HepG2 (cell line): ENCODE results near the gene SEC14L5. TPM values are rescaled to one million over a fixed set of nuclear protein-coding genes. Genes with fewer than 3 reads are reported as not detected.
A peak's percentile ranks its signal among the peaks of the same experiment; 100 is the strongest.

Experiments used
- CBFB ChIP-seq: sonication (generic); formaldehyde crosslinking; IDR thresholded peaks from 2 replicates; pipeline ENCODE4 v1.4.0; 2020; ENCODE audit warnings: missing genetic modification reagents
- GTF2F1 ChIP-seq: fragments of 150-350 bp; IDR thresholded peaks from 2 replicates; pipeline ENCODE4 v1.6.1; 2014; ENCODE audit warnings: low read length
- HNRNPH1 ChIP-seq: fragments of 200-400 bp; formaldehyde crosslinking; optimal IDR thresholded peaks from 2 replicates; pipeline ENCODE3; 2017; ENCODE audit warnings: mild to moderate bottlenecking, low read depth, low read length
- KDM1A ChIP-seq: IDR thresholded peaks from 2 replicates; pipeline ENCODE4 v1.6.1; 2016; ENCODE audit warnings: missing compliant biosample characterization
- MTF2 ChIP-seq: sonication (generic); formaldehyde crosslinking; IDR thresholded peaks from 2 replicates; pipeline ENCODE4 v1.5.0; 2020; ENCODE audit warnings: missing genetic modification reagents, borderline replicate concordance
- NCOA2 ChIP-seq: sonication (generic); formaldehyde crosslinking; IDR thresholded peaks from 2 replicates; pipeline ENCODE4 v1.8.0; 2022; ENCODE audit warnings: inconsistent platforms
- SRY ChIP-seq: sonication (generic); formaldehyde crosslinking; IDR thresholded peaks from 2 replicates; pipeline ENCODE4 v1.8.0; 2022; ENCODE audit warnings: mild to moderate bottlenecking, missing genetic modification reagents
- TAF15 ChIP-seq: fragments of 200-400 bp; formaldehyde crosslinking; IDR thresholded peaks from one replicate; pipeline ENCODE4 v1.6.1; 2018; ENCODE audit warnings: mild to moderate bottlenecking, low read depth, low read length; ENCODE audit not compliant: poor library complexity, severe bottlenecking
- ZNF205 ChIP-seq: IDR thresholded peaks from 2 replicates; pipeline ENCODE4 v1.6.1; 2018; ENCODE audit warnings: missing biosample characterization, missing genetic modification reagents
- ZNF558 ChIP-seq: sonication (generic); formaldehyde crosslinking; IDR thresholded peaks from 2 replicates; pipeline ENCODE4 v1.9.0; 2022; ENCODE audit warnings: mild to moderate bottlenecking, missing genetic modification reagents, borderline replicate concordance
- ZNF7 ChIP-seq: IDR thresholded peaks from 2 replicates; pipeline ENCODE4 v1.6.1; 2016; ENCODE audit warnings: missing biosample characterization, missing genetic modification reagents
- polyA plus RNA-seq, 8 experiments: library from polyadenylated mRNA; depleted of rRNA in 3 of 8; stranded (reverse) in 7 of 8; unstranded in 1 of 8; fragments of >200 nt; fragmentation: Illumina TruSeq in 4 of 8; extraction: Trizol in 4 of 8; gene quantifications; 2 replicates each; pipeline versions ENCODE4 v1.2.1 to v1.2.3, GENCODE V29; 2011 to 2016; ENCODE audit warnings: low read depth in 4 of 8, missing spikeins in 1 of 8, mixed read lengths in 1 of 8; ENCODE audit not compliant: insufficient read depth in 1 of 8
- total RNA-seq, 5 experiments: library from RNA; depleted of rRNA; stranded (reverse); fragments of >200 nt; fragmentation: Illumina TruSeq; extraction: Trizol; gene quantifications; 2 replicates each; pipeline ENCODE4 v1.2.3, GENCODE V29; 2016; ENCODE audit warnings: low read depth in 1 of 5
- TF ChIP-seq, protein P1 (sequence below): sonication (generic); formaldehyde crosslinking; IDR thresholded peaks from 2 replicates; pipeline ENCODE4 v1.4.0; 2020; ENCODE audit warnings: missing genetic modification reagents, borderline replicate concordance
- TF ChIP-seq, protein P2 (sequence below): sonication (generic); formaldehyde crosslinking; IDR thresholded peaks from 2 replicates; pipeline ENCODE4 v1.5.0; 2020; ENCODE audit warnings: missing genetic modification reagents, mild to moderate bottlenecking, borderline replicate concordance
- TF ChIP-seq, protein P3 (sequence below): sonication (generic); formaldehyde crosslinking; conservative IDR thresholded peaks from 2 replicates; pipeline ENCODE4 v1.4.0; 2020; ENCODE audit warnings: missing genetic modification reagents
- TF ChIP-seq, protein P4 (sequence below): sonication (generic); formaldehyde crosslinking; IDR thresholded peaks from 2 replicates; pipeline ENCODE4 v1.4.0; 2020; ENCODE audit warnings: missing genetic modification reagents, borderline replicate concordance
- TF ChIP-seq, protein P5 (sequence below): IDR thresholded peaks from 2 replicates; pipeline ENCODE4 v1.6.1; 2016; ENCODE audit warnings: low read depth, borderline replicate concordance
- TF ChIP-seq, protein P6 (sequence below): sonication (generic); formaldehyde crosslinking; IDR thresholded peaks from 2 replicates; pipeline ENCODE4 v1.4.0; 2020; ENCODE audit warnings: mild to moderate bottlenecking, missing genetic modification reagents, borderline replicate concordance

Gene SEC14L5
- total and polyA plus RNA-seq, 2 of the 13 experiments (the other 11 are each of a cell fraction or from before 2014, with no cell fraction given), result 0.40 to 0.42 TPM

DNA sequence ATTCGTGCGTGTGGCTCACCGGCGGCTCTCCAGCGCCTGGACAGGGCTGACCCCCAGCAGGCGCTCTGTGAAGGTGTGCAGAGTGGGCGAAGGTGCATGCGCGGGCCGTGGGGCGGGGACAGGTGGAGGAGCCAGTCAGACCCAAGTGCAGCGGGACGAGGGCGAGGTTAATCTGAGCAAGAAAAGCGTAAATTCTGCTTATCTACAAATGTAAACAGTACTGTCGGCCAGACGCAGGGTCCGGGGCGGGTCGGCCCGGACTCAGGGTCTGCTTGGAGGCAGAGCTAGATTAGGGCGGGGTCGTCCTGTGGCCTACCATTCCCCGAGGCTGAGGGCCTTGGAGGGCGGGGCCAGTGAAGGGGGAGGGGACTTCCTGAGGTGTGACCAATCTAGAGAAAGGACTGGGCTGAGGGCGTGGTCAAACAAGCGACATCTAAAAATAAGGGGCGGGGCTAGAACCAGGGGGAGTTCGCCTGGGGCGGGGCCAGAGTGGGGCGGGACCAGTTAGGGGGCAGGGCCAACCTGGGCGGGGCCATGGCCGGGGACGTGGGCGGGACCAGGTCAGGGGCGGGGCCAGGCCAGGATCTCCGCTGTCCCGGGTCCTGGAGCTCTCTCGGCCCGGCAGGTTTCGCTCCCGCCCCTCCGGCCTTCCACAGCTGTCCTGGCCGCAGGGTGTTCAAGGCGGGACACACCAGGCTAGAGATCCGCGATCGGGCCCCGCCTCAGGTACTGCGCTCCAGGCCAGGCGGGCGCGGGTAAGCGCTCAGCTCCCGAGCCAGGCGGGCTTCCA is at the start of gene SEC14L5 (continued):
- TF ChIP-seq, protein P1, sequence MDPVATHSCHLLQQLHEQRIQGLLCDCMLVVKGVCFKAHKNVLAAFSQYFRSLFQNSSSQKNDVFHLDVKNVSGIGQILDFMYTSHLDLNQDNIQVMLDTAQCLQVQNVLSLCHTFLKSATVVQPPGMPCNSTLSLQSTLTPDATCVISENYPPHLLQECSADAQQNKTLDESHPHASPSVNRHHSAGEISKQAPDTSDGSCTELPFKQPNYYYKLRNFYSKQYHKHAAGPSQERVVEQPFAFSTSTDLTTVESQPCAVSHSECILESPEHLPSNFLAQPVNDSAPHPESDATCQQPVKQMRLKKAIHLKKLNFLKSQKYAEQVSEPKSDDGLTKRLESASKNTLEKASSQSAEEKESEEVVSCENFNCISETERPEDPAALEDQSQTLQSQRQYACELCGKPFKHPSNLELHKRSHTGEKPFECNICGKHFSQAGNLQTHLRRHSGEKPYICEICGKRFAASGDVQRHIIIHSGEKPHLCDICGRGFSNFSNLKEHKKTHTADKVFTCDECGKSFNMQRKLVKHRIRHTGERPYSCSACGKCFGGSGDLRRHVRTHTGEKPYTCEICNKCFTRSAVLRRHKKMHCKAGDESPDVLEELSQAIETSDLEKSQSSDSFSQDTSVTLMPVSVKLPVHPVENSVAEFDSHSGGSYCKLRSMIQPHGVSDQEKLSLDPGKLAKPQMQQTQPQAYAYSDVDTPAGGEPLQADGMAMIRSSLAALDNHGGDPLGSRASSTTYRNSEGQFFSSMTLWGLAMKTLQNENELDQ (CRISPR knock-in tag), result 0 out of 2 replicates have a peak, but pooled peaks have one; percentile 32
- TF ChIP-seq HNRNPH1 (peak; percentile 59), SRY (CRISPR knock-in tag) (0 out of 2 replicates have a peak, but pooled peaks have one; percentile 73), CBFB (CRISPR knock-in tag) (no peak), ZNF7 (0 out of 2 replicates have a peak, but pooled peaks have one; percentile 5), GTF2F1 (no peak), MTF2 (CRISPR knock-in tag) (peak; percentile 16; the same call in 1 of the 2 replicates), TAF15 (peak; percentile 58), ZNF558 (CRISPR knock-in tag) (no peak), KDM1A (CRISPR knock-in tag) (0 out of 2 replicates have a peak, but pooled peaks have one; percentile 27), ZNF205 (CRISPR knock-in tag) (peak; percentile 55), NCOA2 (CRISPR knock-in tag) (peak; percentile 26; the same call in 1 of the 2 replicates)
- TF ChIP-seq, protein P2, sequence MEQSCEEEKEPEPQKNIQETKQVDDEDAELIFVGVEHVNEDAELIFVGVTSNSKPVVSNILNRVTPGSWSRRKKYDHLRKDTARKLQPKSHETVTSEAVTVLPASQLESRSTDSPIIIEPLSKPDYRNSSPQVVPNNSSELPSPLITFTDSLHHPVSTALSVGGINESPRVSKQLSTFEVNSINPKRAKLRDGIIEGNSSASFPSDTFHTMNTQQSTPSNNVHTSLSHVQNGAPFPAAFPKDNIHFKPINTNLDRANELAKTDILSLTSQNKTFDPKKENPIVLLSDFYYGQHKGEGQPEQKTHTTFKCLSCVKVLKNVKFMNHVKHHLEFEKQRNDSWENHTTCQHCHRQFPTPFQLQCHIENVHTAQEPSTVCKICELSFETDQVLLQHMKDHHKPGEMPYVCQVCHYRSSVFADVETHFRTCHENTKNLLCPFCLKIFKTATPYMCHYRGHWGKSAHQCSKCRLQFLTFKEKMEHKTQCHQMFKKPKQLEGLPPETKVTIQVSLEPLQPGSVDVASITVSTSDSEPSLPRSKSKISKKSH (CRISPR knock-in tag), result peak; percentile 67
- TF ChIP-seq, protein P3, sequence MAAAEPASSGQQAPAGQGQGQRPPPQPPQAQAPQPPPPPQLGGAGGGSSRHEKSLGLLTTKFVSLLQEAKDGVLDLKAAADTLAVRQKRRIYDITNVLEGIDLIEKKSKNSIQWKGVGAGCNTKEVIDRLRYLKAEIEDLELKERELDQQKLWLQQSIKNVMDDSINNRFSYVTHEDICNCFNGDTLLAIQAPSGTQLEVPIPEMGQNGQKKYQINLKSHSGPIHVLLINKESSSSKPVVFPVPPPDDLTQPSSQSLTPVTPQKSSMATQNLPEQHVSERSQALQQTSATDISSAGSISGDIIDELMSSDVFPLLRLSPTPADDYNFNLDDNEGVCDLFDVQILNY (CRISPR knock-in tag), result peak; percentile 73
- TF ChIP-seq, protein P4, sequence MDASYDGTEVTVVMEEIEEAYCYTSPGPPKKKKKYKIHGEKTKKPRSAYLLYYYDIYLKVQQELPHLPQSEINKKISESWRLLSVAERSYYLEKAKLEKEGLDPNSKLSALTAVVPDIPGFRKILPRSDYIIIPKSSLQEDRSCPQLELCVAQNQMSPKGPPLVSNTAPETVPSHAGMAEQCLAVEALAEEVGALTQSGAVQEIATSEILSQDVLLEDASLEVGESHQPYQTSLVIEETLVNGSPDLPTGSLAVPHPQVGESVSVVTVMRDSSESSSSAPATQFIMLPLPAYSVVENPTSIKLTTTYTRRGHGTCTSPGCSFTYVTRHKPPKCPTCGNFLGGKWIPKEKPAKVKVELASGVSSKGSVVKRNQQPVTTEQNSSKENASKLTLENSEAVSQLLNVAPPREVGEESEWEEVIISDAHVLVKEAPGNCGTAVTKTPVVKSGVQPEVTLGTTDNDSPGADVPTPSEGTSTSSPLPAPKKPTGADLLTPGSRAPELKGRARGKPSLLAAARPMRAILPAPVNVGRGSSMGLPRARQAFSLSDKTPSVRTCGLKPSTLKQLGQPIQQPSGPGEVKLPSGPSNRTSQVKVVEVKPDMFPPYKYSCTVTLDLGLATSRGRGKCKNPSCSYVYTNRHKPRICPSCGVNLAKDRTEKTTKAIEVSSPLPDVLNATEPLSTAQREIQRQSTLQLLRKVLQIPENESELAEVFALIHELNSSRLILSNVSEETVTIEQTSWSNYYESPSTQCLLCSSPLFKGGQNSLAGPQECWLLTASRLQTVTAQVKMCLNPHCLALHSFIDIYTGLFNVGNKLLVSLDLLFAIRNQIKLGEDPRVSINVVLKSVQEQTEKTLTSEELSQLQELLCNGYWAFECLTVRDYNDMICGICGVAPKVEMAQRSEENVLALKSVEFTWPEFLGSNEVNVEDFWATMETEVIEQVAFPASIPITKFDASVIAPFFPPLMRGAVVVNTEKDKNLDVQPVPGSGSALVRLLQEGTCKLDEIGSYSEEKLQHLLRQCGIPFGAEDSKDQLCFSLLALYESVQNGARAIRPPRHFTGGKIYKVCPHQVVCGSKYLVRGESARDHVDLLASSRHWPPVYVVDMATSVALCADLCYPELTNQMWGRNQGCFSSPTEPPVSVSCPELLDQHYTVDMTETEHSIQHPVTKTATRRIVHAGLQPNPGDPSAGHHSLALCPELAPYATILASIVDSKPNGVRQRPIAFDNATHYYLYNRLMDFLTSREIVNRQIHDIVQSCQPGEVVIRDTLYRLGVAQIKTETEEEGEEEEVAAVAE (CRISPR knock-in tag), result no peak; the same call in 1 of the 2 replicates
- TF ChIP-seq, protein P5, sequence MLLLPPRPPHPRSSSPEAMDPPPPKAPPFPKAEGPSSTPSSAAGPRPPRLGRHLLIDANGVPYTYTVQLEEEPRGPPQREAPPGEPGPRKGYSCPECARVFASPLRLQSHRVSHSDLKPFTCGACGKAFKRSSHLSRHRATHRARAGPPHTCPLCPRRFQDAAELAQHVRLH (CRISPR knock-in tag), result peak; percentile 55; the same call in 1 of the 2 replicates
- TF ChIP-seq, protein P6, sequence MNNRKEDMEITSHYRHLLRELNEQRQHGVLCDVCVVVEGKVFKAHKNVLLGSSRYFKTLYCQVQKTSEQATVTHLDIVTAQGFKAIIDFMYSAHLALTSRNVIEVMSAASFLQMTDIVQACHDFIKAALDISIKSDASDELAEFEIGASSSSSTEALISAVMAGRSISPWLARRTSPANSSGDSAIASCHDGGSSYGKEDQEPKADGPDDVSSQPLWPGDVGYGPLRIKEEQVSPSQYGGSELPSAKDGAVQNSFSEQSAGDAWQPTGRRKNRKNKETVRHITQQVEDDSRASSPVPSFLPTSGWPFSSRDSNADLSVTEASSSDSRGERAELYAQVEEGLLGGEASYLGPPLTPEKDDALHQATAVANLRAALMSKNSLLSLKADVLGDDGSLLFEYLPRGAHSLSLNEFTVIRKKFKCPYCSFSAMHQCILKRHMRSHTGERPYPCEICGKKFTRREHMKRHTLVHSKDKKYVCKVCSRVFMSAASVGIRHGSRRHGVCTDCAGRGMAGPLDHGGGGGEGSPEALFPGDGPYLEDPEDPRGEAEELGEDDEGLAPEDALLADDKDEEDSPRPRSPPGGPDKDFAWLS, result no peak
